Chondrocyte (in vitro differentiated cells): ENCODE results near the gene KLHL25. TPM values are rescaled to one million over a fixed set of nuclear protein-coding genes. Genes with fewer than 3 reads are reported as not detected.

Source experiments
- DNase-seq: peaks from one replicate; pipeline ENCODE4 v3.0.0; 2021; ENCODE audit warnings: mixed read lengths, low spot score
- H3K27ac Mint-ChIP-seq: one replicate; pipeline ENCODE4 v1.8.0; 2021; ENCODE audit warnings: mild to moderate bottlenecking, moderate library complexity, mixed read lengths; ENCODE audit not compliant: unreplicated experiment
- H3K27me3 Mint-ChIP-seq: 2 replicates; pipeline ENCODE4 v1.8.0; 2021; ENCODE audit warnings: low read depth, mixed read lengths
- H3K36me3 Mint-ChIP-seq: 2 replicates; pipeline ENCODE4 v1.8.0; 2021; ENCODE audit warnings: low read depth, mixed read lengths
- H3K4me1 Mint-ChIP-seq: 2 replicates; pipeline ENCODE4 v1.8.0; 2021; ENCODE audit warnings: low read depth, mild to moderate bottlenecking, mixed read lengths
- H3K4me3 Mint-ChIP-seq: one replicate; pipeline ENCODE4 v1.8.0; 2021; ENCODE audit warnings: mild to moderate bottlenecking, moderate library complexity, mixed read lengths; ENCODE audit not compliant: unreplicated experiment
- H3K9me3 Mint-ChIP-seq: 2 replicates; pipeline ENCODE4 v1.8.0; 2021; ENCODE audit warnings: low read depth, mixed read lengths
- CTCF ChIP-seq: fragments of 200-600 bp; sonication (generic); IDR thresholded peaks from 2 replicates; pipeline ENCODE4 v1.5.0; 2021; ENCODE audit warnings: antibody characterized with exemption, mild to moderate bottlenecking, moderate library complexity
- microRNA-seq: library from miRNA; unstranded; fragments of <30 nt; microRNA quantifications from one replicate; pipeline ENCODE4 v1.2.0, GENCODE V29; 2020; ENCODE audit warnings: borderline number of aligned reads
- total RNA-seq: library from RNA; stranded (reverse); gene quantifications from 3 replicates; pipeline ENCODE4 v1.2.1, GENCODE V29; 2021

The KLHL25 gene
- total RNA-seq, 1 donor from 2014 or later = 3.4 TPM

- TF ChIP-seq CTCF = no peak
- Mint-ChIP-seq H3K9me3 (no peaks in the 10 kb centered on the region), H3K27ac (no peak overlapping the region), H3K27me3 (no peaks in the 10 kb centered on the region), H3K4me1 (peaks cover 3% of the 10 kb centered on the region), H3K36me3 (peaks cover 44% of the 10 kb centered on the region), H3K4me3 (no peak overlapping the region)
- DNase-seq = no peak
Measured at GRCh38 chr15:85718271-85718971, 76.3 kb downstream of the KLHL25 start.

GRCh38 chr15:85717212-85717611 is 77.5 kb downstream of the KLHL25 start:
- peaks cover 41% of the 10 kb centered on the region for H3K36me3 Mint-ChIP-seq
- TF ChIP-seq CTCF = no peak

GRCh38 chr15:85716261-85716660 is 78.5 kb downstream of the KLHL25 start:
- no peak for DNase-seq
- Mint-ChIP-seq H3K9me3 (no peaks in the 10 kb centered on the region), H3K4me1 (peaks cover 11% of the 10 kb centered on the region), H3K4me3 (no peak overlapping the region), H3K36me3 (peaks cover 40% of the 10 kb centered on the region), H3K27me3 (no peaks in the 10 kb centered on the region), H3K27ac (no peak overlapping the region)
- no peak for TF ChIP-seq CTCF

More at GRCh38 chr15:85717212-85717611, 77.5 kb downstream of the KLHL25 start:
- Mint-ChIP-seq H3K27me3 (no peaks in the 10 kb centered on the region), H3K4me3 (no peak overlapping the region), H3K27ac (no peak overlapping the region), H3K9me3 (no peaks in the 10 kb centered on the region), H3K4me1 (peaks cover 1% of the 10 kb centered on the region)
- DNase-seq = no peak

- no peak overlapping the region for H3K4me3 Mint-ChIP-seq
- TF ChIP-seq CTCF = no peak
- peaks cover 27% of the 10 kb centered on the region for H3K36me3 Mint-ChIP-seq
- no peaks in the 10 kb centered on the region for H3K27me3 Mint-ChIP-seq
- H3K9me3 Mint-ChIP-seq = no peaks in the 10 kb centered on the region
- peaks cover 44% of the 10 kb centered on the region for H3K4me1 Mint-ChIP-seq
- peak overlapping the region; percentile 24 for H3K27ac Mint-ChIP-seq
- no peak for DNase-seq
Measured at GRCh38 chr15:85711580-85712192, 83.0 kb downstream of the KLHL25 start.

GRCh38 chr15:85710340-85710842 is 84.3 kb downstream of the KLHL25 start:
- no peak for DNase-seq
- peaks cover 22% of the 10 kb centered on the region for H3K36me3 Mint-ChIP-seq
- no peak for TF ChIP-seq CTCF
- peaks cover 51% of the 10 kb centered on the region for H3K4me1 Mint-ChIP-seq
- H3K27me3 Mint-ChIP-seq = no peaks in the 10 kb centered on the region
- no peak overlapping the region for H3K4me3 Mint-ChIP-seq
- H3K27ac Mint-ChIP-seq = no peak overlapping the region
- no peaks in the 10 kb centered on the region for H3K9me3 Mint-ChIP-seq

Small RNAs within 50 kb of the gene (microRNA-seq; reads per million reads assigned to microRNA genes)
- gene MIR1276 (not detected), gene MIR548AP (not detected)
